GM18498 (cell line): ENCODE data around the gene MUC4.
"Not testable (repeated sequence)": the region's sequence is repeated elsewhere in the genome, so short reads cannot be mapped to it uniquely, and the experiment has no call there.

Experiments used
- ATAC-seq: cut with Tn5 transposase; IDR thresholded peaks from one replicate; pipeline ENCODE4 v1.9.1; 2021; ENCODE audit warnings: mild to moderate bottlenecking, moderate library complexity; ENCODE audit not compliant: unreplicated experiment

Gene MUC4

DNA sequence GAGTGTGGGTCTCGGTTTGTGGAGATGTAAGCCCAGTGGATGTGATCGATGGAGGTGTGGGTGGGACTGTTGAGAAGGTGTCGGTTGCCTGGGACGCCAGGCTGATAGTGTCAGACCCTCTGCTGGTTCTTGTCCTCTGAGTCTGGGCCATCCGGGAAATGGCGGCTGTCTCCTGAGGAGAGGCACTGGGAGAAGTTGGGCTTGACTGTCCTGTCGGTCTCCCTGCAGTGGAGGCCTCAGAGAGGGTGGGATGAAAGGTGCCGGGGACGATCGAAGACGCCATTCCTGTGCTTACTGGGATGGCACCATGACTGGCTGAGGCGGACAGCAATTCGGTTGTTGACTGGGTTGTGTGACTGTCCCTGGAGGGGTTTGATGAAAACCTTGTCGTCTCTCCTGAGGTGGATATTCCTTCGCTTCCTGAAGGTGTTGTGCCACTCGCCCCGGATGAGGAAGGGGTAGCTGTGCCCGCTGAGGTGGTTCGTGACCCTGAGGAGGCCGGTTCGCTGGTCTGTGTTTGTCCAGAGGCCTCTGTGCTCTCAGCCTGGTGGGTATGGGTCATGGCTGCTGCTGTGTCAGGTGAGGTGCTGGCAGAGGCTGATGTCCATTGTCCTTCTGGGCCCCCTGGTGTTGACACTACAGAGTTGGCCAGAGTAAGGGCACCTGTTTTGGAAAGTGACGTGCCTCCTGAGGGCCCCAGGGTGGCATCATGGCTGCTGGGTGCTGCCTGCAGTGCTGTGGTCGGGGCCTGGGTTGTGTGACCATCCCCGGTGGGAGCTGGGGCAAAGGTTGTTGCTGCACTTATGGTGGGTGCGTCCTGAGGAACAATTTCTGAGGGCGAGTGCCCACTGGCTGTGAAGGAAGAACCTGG lies 22.8 kb downstream of the MUC4 start:
- ATAC-seq: no peak

DNA sequence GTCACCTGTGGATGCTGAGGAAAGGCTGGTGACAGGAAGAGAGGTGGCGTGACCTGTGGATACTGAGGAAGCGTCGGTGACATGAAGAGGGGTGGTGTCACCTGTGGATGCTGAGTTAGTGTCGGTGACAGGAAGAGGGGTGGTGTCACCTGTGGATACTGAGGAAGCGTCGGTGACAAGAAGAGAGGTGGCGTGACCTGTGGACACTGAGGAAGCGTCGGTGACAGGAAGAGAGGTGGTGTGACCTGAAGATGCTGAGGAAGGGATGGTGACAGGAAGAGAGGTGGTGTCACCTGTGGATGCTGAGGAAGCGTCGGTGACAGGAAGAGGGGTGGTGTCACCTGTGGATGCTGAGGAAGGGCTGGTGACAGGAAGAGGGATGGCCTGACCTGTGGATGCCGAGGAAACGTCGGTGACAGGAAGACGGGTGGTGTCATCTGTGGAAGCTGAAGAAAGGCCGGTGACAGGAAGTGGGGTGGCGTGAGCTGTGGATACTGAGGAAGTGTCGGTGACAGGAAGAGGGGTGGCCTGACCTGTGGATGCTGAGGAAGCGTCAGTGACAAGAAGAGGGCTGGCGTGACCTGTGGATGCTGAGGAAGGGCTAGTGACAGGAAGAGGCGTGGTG lies 25.8 kb downstream of the MUC4 start:
- ATAC-seq: not testable (repeated sequence)

DNA sequence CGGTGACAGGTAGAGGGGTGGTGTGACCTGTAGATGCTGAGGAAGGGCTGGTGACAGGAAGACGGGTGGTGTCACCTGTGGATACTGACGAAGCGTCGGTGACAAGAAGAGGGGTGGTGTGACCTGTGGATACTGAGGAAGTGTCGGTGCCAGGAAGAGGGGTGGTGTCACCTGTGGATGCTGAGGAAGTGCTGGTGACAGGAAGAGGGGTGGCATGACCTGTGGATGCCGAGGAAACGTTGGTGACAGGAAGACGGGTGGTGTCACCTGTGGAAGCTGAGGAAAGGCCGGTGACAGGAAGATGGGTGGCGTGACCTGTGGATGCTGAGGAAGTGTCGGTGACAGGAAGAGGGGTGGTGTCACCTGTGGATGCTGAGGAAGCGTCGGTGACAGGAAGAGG lies 27.7 kb downstream of the MUC4 start:
- not testable (repeated sequence) for ATAC-seq

DNA sequence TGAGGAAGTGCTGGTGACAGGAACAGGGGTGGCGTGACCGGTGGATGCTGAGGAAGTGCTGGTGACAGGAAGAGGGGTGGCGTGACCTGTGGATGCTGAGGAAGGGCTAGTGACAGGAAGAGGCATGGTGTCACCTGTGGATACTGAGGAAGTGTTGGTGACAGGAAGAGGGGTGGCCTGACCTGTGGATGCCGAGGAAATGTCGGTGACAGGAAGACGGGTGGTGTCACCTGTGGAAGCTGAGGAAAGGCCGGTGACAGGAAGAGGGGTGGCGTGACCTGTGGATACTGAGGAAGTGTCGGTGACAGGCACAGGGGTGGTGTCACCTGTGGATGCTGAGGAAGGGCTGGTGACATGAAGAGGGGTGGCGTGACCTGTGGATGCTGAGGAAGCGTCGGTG lies 30.5 kb downstream of the MUC4 start:
- ATAC-seq: not testable (repeated sequence)

DNA sequence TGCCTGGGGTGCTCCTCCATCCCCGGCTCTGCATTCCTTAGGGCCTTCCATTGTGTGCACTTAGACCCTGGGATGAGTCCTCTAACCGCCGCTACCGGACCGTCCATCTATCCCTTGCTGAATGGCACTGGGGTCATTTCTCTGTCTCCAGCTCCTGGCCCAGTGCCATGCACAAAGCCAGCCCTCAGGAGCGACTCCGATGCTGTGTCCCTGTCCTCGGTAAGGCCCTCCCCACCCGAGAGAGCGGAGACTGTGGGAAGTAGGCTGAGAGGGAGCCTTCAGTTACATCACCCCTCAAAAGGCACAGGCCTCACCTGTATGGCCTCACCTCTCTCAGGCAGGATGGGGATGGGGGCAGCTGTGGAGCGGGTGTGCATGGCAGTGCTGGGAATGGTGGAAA lies 33.8 kb downstream of the MUC4 start:
- no peak for ATAC-seq

DNA sequence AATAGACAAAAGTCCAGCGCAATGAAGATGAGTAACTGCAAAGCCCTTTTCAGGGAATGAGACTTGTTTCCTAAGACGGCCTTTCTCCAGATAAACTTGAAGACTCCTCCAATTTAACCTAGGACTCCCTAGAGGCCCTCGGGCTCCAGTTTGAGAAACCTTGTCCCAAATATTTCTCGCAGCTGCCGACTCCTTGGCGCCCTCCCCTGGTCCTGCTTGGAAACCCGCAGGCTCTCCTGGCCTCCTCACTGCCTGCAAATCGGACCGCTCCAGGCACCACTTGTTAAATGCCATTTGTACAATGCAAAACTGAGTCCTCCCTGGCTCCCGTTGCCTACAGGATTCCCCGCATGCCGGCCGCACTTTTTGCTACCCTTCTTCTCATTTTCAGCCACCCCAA lies 36.8 kb downstream of the MUC4 start:
- ATAC-seq: no peak

DNA sequence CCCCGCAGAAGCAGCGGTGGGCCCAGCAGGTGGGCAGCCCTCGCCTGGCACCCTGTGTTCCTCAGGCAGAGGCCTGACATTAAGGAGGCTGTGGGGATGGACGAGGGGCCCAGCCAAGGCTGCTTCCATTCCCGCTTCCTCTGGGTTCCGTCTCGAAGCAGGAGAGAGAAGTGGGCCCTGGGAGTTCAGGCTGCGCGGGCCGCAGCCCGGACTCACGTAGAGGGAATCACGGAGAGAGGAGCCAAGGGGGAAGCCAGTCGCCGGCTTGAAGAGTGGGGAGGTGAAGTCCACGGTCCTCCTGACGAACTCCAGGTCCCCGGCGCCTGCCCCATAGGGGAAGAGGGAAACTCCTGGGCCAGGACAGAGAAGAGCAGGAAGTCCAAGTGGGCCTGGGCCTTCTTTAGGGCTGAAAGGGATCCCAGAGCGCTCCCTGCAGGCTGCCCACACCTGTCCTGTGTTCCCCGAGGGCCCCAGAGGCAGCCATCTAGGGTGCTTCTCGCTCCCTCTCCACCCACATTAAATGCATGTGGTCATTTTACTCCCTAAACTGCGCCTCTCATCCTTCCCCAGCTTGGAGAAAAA lies 37.7 kb downstream of the MUC4 start:
- no peak for ATAC-seq

DNA sequence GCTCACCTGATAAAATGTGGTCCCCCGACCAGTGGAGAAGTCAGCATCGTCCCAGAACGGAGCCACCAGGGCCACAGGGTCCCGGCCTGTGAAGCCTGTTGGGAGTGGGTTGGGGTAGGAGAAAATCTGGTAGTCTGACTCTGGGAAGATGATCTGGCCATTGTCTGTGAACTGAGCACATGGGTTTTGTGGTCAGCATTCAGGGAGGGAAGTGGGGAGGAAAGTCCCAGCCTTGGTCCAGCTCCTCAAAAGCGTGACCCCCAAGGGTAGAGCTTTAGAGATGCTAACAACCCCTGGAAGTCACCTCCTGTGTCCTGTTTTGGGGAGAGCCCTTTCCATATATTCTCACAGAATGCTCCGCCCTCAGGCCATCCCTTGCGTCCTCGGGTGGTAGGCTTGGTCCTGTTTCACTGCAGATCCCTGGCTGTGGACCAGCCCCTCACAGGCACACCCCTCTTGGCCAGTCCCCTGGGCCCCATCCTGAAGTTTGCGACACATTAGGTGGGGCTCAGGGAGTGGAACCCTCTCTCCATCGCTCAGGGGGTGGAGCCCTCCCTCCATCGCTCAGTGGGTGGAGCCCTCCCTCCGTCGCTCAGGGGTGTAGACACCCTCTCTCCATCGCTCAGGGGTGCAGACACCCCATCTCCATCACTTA lies 40.0 kb downstream of the MUC4 start:
- ATAC-seq: no peak

DNA sequence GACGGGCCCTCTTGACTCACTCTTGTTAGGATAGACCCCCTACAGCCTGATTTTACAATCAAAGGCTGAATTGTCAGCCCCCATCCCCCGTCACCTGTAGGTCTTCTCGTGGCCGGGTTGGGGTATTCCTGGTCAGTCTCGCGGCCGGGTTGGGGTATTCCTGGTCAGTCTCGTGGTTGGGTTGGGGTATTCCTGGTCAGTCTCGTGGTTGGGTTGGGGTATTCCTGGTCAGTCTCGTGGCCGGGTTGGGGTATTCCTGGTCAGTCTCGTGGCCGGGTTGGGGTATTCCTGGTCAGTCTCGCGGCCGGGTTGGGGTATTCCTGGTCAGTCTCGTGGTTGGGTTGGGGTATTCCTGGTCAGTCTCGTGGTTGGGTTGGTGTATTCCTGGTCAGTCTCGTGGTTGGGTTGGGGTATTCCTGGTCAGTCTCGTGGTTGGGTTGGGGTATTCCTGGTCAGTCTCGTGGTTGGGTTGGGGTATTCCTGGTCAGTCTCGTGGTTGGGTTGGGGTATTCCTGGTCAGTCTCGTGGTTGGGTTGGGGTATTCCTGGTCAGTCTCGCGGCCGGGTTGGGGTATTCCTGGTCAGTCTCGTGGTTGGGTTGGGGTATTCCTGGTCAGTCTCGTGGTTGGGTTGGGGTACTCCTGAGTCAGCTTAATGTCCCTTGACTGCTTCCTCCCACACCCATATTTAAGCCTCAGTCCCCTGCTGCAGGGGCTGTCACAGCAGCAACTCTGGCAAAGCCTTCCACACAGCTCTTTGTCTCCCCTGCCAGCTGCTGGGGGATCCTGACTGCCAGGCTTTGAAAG lies 40.7 kb downstream of the MUC4 start:
- not testable (repeated sequence) for ATAC-seq

DNA sequence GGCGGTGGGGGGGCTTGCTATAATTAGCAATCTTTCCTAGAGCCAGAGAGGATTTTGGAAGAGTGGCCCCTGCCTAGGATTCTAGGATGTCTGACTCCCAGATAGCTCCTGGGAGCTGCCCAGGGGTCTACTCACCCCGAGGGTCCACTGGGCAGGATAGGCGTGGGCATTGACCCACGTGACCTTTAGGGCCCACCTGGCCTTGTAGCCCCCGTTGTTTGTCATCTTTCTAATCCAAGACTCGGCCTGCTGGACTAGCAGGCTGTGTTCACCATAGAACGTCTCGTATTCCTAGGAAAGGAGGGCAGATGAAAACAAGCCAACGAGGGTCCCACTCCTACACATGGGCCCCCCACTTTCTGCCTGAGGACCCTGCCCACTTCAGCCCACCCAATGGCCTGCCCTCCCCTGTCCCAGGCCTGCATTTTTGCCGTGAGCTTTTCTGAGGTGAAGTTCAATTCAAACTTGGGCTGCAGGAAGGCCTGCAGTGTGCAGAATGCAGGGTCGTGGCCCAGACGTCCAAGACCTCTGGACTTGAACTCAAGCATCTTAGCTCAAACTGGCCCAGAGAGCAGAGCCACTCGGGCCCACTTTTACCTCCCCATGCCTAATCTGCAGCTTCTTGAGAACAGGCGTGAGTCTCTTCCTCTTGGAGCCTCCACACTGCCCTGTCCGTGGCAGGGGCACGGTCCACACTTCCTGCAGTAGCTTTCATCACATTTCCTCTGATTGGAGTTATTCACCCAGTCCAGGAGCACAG lies 41.5 kb downstream of the MUC4 start:
- no peak for ATAC-seq

DNA sequence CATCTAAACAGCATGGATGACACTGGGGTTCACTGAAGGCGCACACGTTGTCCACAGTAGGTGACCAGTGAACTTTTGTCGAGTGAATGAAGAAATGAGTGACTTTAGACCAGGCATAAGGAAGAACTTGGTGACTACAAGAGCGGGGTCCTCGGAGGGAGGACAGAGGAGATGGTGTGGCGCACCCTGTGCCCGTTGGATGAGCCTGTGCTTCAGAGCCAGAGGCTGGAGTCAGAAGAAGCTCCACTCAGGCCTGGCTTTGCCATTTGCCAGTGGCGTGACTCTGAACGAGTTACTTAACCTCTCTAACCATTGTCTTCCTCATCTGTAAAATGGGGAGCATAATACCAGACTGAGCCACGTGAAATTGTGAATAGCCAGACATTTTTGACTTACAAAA lies 42.2 kb downstream of the MUC4 start:
- no peak for ATAC-seq

DNA sequence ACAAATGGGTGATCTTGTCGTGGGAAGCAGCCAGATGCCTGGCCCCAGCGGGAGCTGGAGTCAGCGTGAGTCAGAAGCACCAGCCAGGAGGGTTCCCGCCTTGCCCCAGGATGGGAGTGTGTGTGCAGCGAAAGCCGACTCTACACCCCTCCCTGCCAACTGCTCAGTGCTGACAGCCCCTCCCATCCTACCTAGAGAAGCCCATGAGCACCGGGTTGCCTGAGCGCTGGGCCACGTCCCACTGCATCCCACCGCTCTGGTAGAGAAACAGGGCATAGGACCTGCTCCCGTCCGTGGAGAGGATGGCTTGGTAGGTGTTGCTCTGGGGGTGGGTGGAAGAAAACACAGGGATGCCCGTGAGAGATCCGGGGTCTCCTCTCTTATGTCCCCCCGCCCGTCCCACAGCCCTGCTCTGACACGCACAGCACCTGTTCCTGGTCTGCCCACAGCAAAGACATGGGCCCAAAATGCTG lies 42.9 kb downstream of the MUC4 start:
- no peak for ATAC-seq

DNA sequence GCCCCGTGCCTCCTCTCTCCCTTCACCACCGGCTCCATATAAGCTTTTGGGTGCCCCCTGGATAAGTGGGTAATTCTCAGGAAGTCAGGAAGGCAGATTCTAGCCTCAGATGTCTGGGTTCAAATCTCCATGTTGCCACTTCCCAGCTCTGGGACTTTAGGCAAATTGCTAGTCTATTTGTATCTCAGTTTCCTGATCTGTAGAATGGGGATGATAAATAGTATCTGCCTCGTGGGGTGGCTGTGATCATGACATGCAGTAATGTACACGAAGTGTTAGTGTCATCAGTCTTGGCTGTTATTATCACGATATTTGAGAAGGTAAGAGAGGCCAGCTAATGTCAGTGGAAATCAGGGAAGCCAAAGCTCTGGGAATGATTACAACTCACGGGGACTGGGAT lies 43.3 kb downstream of the MUC4 start:
- no peak for ATAC-seq

DNA sequence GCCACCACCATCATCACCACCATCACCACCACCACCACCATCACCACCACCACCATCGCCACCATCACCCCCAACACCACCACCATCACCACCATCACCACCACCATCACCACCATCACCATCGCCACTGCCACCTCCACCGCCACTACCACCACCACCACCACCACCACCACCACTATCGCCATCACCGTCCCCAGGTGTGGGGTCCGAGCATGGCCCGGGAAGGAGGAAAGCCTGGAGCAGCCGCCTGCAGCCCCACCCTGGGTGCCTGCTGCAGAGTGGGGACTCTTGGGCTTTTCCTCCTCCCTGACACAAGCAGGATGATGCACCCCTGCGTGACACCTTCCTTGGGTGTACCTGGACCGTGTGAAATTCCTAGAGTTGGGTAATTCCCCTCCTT lies 43.9 kb downstream of the MUC4 start:
- no peak for ATAC-seq

DNA sequence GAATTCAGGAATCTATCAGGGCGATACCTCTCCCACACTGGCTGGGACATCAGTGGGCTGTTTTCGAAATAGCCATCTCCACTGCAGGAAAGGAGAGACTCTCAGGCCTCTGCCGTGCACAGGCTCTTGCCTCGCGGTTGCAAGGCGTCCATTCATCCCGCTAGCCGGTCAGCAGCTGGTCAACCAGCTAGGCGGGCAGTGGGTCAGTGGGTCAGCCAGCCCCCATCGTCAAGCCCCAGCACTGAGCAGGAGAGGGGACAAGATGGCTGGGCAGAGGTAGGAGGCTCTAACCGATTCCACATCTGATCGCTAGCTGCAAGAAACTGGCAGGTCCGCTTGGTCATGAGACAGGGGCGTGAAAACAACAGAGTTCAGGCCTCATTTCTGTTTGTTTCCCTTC lies 45.1 kb downstream of the MUC4 start:
- ATAC-seq: no peak

DNA sequence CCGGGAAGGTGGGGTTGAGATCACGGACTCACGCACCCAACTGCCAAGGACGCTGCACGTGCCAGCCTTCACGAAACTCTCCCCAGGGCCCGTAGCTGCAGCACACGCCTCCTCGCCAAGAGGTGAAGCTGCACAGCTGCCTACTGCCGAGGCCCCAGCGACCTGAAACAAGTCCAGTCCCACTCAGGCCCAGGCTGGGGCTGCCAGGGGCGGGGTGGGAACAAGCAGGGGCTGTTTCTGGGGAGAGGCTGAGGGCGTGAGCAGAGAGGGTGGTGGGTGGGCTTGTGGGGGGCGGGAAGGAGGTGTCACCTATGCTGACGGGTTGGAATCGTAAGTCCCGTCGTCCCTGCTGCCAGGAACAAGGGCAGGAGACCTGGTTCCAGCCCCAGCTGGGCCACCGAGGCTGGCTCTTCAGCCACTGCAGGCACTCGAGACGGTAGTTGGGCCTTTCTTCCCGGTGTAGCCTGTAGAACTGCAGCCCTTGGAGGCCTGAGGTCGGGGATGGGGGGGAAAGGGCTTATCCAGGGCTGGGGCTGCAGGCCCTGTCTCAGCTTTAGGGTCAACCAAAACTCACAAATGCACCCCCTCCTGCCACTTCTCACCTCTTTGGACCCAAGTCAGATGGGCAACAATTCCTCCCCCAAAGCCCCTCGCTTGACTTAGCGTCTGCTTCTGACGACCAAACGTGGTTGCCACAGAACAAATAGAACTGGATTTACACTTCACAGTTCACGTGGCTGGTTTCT lies 46.6 kb downstream of the MUC4 start:
- no peak for ATAC-seq

DNA sequence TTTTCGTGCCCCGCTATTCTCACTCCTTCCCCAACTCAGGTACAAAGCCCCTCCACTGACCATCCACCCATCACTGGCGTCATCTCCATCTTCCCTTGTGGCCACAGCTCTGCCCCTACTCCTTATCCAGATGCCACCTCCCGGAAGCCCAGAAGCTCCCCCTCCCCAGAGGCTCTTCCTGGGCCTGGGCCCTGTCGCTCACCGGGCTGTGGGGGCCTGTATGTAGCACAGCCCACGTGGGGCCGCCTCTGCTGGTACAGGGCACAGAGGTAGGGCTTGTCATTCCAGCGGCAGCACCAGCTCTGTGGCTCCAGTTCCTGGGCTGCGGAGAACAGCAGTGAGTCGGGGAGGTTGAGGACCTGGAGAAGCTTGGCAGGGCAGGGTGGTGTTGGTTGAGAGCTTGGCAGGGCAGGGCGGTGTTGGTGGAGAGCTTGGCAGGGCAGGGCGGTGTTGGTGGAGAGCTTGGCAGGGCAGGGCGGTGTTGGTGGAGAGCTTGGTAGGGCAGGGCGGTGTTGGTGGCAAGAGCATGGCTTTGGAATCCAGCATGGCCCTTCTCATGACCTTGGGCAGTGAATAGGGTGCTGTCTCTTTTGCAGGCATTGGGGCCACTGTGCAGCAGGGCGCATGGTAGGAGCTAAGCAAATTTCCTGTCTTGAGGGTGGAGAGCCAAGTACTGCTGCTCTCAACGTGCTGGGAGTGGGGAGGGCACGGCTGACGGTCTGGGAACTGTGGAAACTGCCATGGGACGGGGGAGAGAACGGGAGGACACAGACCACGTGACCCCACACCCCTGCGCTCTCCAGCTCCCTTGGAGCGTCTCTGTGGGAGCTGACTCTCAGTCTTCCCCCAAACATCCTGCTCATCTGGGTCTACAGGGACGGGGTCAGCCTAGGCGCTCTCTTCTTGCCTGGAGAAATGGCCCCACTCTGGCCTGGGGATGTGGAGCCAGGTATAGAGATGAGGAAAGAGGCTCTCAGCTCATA lies 47.6 kb downstream of the MUC4 start:
- no peak for ATAC-seq
